RPMI8226 (cell line): ENCODE results near the gene NKX3-2.

Experiments used
- DNase-seq: peaks from one replicate; pipeline ENCODE4 v3.0.0-alpha.2; 2015

NKX3-2 gene

GRCh38 chr4:13530823-13531624 is 13.3 kb downstream of the NKX3-2 start:
- no peak for DNase-seq

- DNase-seq: no peak
These were observed 15.0 kb downstream of the NKX3-2 start for GRCh38 chr4:13529128-13529919.

- no peak for DNase-seq
These were observed 15.5 kb downstream of the NKX3-2 start for GRCh38 chr4:13528821-13529127.

- DNase-seq: no peak
These were observed 16.1 kb downstream of the NKX3-2 start for GRCh38 chr4:13527981-13528820.

- no peak for DNase-seq
These were observed 16.9 kb downstream of the NKX3-2 start for GRCh38 chr4:13527192-13527980.

GRCh38 chr4:13526658-13527057 is 17.6 kb downstream of the NKX3-2 start:
- DNase-seq: no peak

- DNase-seq: no peak
These were observed 18.6 kb downstream of the NKX3-2 start for GRCh38 chr4:13525606-13526281.

- no peak for DNase-seq
These were observed 19.6 kb downstream of the NKX3-2 start for GRCh38 chr4:13524504-13525243.

GRCh38 chr4:13523591-13524503 is 20.5 kb downstream of the NKX3-2 start:
- no peak for DNase-seq

- no peak for DNase-seq
These were observed 21.2 kb downstream of the NKX3-2 start for GRCh38 chr4:13523105-13523477.

GRCh38 chr4:13522282-13523104 is 21.8 kb downstream of the NKX3-2 start:
- peak; percentile 46 for DNase-seq

GRCh38 chr4:13521047-13521446 is 23.3 kb downstream of the NKX3-2 start:
- no peak for DNase-seq

GRCh38 chr4:13516315-13516860 is 27.9 kb downstream of the NKX3-2 start:
- DNase-seq: no peak

GRCh38 chr4:13515268-13515667 is 29.0 kb downstream of the NKX3-2 start:
- DNase-seq: no peak

GRCh38 chr4:13514722-13515121 is 29.6 kb downstream of the NKX3-2 start:
- DNase-seq: no peak

- no peak for DNase-seq
These were observed 33.2 kb downstream of the NKX3-2 start for GRCh38 chr4:13511101-13511500.

- no peak for DNase-seq
These were observed 34.9 kb downstream of the NKX3-2 start for GRCh38 chr4:13509442-13509841.

- no peak for DNase-seq
These were observed 39.9 kb downstream of the NKX3-2 start for GRCh38 chr4:13504374-13504773.

- DNase-seq: no peak
These were observed 45.8 kb downstream of the NKX3-2 start for GRCh38 chr4:13498469-13498868.
